PC-9 (cell line): ENCODE data around the gene DNM3.

ENCODE experiments used
- CTCF ChIP-seq: fragments of 200-600 bp; sonication (generic); conservative IDR thresholded peaks from 2 replicates; pipeline ENCODE4 v1.6.1; 2017; ENCODE audit warnings: mixed run types, antibody characterized with exemption, mild to moderate bottlenecking, moderate library complexity
- EZH2 ChIP-seq: fragments of 200-600 bp; sonication (generic); IDR thresholded peaks from 2 replicates; pipeline ENCODE4 v1.8.0; 2017; ENCODE audit warnings: antibody characterized with exemption, low read depth

- no peak for TF ChIP-seq CTCF
- no peak for TF ChIP-seq EZH2
Measured at GRCh38 chr1:172308142-172308541, 466.8 kb downstream of the DNM3 start.
